GM19193 (cell line): ENCODE results near the gene TXNRD3.

Source experiments
- POLR2A ChIP-seq: IDR thresholded peaks from 4 replicates; pipeline ENCODE4 v1.6.1; 2011; ENCODE audit not compliant: insufficient read depth, insufficient read length; ENCODE audit errors: extremely low read depth

The TXNRD3 gene

GRCh38 chr3:126679318-126679751, 24.4 kb upstream of the TXNRD3 start:
- TF ChIP-seq POLR2A, result no peak

GRCh38 chr3:126678693-126679317, 23.9 kb upstream of the TXNRD3 start:
- no peak for TF ChIP-seq POLR2A

- no peak for TF ChIP-seq POLR2A
Measured at GRCh38 chr3:126677862-126678503, 23.1 kb upstream of the TXNRD3 start.

GRCh38 chr3:126676919-126677705, 22.2 kb upstream of the TXNRD3 start:
- TF ChIP-seq POLR2A, result no peak

- TF ChIP-seq POLR2A, result no peak
Measured at GRCh38 chr3:126672741-126673140, 17.8 kb upstream of the TXNRD3 start.

- no peak for TF ChIP-seq POLR2A
Measured at GRCh38 chr3:126672340-126672739, 17.4 kb upstream of the TXNRD3 start.

GRCh38 chr3:126671521-126671920, 16.6 kb upstream of the TXNRD3 start:
- TF ChIP-seq POLR2A, result no peak

GRCh38 chr3:126668450-126669401, 13.8 kb upstream of the TXNRD3 start:
- no peak for TF ChIP-seq POLR2A

- no peak for TF ChIP-seq POLR2A
Measured at GRCh38 chr3:126667631-126668449, 12.9 kb upstream of the TXNRD3 start.

- TF ChIP-seq POLR2A, result no peak
Measured at GRCh38 chr3:126666658-126667528, 12.0 kb upstream of the TXNRD3 start.

- TF ChIP-seq POLR2A, result no peak
Measured at GRCh38 chr3:126665959-126666657, 11.2 kb upstream of the TXNRD3 start.

- no peak for TF ChIP-seq POLR2A
Measured at GRCh38 chr3:126665221-126665936, 10.5 kb upstream of the TXNRD3 start.
